HT-29 (cell line): ENCODE data around the gene BMP10. TPM values are rescaled to one million over a fixed set of nuclear protein-coding genes. Genes with fewer than 3 reads are reported as not detected.
"Not testable (repeated sequence)": the region's sequence is repeated elsewhere in the genome, so short reads cannot be mapped to it uniquely, and the experiment has no call there.

Source experiments
- DNase-seq: peaks from one replicate; pipeline ENCODE4 v3.0.0-alpha.2; 2015; ENCODE audit warnings: low spot score
- total RNA-seq: library from RNA; depleted of rRNA; stranded (reverse); fragments of >200 nt; shearing (Covaris generic); gene quantifications from 2 replicates; pipeline ENCODE4 v1.2.3, GENCODE V29; 2014

BMP10 gene
- total RNA-seq, 1 experiment from 2014 or later = not detected

DNA sequence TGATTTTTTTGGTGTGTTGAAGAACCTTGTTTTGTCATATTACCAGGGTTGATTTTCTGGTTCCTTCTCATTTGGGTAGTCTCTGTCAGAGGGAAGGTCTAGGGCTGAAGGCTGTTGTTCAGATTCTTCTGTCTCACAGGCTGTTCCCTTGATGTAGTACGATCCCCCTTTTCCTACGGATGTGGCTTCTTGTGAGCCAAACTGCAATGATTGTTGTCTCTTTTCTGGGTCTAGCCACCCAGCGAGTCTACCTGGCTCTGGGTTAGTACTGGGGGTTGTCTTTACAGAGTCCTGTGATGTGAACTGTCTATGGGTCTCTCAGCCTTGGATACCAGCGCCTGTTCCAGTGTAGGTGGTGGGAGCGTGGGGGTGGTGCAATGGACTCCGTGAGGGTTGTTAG is 24.8 kb upstream of the BMP10 start:
- DNase-seq = not testable (repeated sequence)

DNA sequence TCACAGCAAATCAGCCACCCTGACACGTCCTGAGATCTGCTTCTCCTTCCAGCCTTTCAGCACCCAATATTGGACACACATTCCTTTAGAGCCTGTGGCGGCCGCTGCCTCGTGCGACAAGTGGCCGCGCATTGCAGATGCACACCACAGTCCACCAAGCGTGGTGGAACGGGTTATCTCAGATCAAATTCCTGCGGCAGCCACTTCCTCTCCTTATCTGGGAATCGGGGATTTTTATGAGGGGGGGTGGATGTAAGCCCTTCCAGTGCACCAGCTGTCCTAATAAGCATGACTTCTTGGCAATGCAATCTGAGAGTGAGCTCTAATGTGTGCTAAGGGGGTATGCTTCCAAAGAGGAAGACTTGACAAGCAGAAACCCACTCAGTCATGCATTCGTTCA is 18.3 kb upstream of the BMP10 start:
- peak; percentile 26 for DNase-seq

DNA sequence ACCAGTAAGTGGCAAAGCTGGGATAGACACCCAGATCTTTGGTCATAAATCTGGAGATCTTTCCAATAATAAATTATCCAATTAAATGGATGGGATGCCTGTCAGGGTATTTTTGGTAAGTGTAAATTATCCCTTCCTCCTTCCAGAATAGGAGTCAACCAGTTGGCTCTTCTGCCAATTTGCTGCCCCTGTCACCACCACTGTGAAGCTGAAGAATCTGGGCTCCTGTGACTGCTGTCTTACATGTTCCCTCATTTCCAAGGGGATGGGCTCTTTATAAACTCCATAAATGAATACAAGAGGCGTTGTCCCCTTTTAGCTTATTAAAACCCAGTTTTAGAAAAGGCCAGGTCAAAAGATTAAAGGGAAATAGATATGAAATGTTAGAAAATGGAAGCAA is 17.8 kb upstream of the BMP10 start:
- DNase-seq = no peak

DNA sequence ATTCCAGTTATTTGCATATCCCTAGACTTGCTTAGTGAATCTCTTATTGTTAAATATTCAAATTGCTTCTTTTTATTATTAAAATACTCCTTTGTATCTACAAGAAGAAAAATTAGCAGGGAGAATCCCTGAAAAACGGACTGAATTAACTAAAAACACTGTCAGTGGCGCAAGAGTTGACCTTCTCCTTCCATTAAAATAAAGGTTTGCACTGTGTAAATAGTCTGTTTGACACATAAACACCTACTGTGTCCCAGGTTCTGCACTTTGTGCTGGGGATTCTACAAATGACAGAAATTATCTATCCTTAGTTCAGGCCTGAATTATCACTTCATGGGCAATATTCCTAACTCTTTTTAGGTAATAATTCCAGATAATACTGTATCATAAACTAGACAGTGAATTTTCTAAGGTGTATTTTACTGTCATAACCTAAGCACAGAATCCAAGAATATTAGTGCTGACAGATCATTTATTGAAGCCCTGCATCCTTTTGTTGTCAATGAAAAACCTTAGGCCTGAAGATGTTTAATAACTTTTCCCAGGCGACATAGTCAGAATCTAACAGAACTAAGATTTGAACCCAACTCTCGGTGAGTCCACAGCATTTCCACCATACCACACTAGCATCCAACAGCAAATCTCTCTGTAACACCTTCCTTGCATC is 17.0 kb upstream of the BMP10 start:
- no peak for DNase-seq

DNA sequence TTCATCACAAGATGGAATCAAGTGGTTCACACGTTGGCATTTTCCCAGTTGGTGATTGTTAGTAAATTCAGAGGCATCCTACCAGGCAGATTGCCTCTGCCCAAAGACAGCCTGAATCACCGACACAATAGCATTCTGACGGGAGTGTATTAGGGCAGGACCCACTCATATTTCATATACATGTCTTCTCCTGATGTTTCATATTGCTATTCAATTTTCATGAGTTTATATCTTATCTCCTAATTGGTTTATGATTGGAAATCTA is 14.5 kb upstream of the BMP10 start:
- no peak for DNase-seq

DNA sequence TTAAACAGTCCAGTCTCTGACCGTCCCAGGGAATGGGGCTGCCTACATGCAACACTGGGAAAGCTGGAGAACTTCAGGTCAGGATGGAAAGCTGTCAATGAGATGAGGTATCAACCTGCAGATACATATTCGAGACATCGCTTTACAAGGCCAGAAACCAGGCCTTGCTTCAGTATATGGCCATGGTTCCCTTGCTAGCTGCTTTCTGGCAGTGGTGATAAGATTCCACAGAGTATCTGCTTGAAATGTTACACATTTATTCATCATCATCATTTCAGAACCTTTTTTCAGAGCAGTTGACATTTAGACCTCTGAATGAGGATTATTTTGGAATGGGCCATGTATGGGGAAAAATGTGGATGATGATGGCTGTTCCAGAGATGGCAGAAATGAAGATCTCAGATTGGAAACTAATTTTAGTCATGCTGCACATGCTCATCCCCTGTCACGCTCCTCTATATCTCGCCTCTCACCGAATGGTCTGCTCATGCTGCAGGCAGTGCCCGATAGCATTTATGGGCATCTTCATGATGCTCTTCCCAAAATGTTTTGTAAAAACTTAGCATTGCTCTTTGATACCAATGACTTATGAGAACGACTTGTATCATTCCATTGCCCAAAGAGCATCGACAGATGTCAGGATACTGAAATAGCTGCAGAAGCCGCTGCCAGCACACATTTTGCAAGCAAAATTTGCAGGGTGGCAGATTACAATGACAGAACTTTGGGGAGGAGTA is 14.0 kb upstream of the BMP10 start:
- no peak for DNase-seq

DNA sequence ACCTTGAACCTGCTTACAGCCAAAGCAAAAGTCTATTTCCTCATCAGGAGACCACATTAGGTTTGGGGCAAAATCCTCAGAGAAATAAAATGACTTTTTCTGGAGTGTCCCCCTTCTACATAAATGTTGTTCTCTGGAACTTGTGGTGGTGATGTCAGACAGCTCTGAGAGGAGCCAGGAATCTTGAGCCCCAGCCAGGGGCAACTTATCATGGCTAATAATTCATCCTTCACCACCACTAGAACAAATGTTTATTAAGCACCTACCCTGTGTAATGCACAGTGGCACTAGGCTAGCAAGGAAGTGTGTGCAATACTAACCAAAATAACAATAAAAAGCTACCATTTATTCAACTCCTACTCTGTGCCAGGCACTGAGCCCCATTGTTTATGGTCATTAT is 9.0 kb upstream of the BMP10 start:
- no peak for DNase-seq

DNA sequence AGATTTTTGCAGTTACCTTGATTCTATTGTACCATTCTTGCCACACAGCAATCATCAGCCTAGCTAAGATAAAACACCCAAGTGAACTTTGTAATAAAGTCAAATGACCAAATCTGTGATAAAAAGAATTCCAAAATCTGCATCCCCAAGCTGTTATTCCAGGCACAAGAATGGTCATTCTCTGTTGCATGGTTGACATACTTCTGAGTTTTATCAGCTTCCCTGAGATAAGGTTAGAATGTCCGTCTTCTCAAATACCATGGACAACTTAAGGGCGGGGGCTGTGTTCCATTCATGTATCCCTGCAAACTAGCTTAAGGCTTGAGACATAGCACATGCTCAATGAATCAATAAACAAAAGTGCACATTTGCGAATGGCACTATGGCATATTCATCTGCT is 8.1 kb upstream of the BMP10 start:
- DNase-seq = no peak

DNA sequence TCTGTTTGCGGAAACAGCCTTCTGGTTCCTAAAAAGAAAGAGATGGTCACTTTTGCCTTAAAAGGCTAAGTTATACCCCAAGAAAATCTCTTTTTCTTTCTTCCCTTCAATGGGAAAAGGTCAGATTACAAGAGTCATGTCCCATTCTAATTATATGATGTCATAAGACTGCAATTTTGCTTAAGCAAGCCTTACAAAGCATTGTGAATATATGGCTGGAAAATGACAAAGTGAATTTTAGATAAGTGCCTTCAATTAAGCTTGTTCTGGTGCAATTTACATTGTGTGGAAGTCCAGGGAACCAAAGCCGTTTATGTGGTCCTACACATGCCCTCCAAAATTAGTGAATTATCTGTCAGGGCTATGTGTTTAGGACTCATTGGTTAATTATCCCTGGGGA is 7.6 kb upstream of the BMP10 start:
- DNase-seq = no peak

DNA sequence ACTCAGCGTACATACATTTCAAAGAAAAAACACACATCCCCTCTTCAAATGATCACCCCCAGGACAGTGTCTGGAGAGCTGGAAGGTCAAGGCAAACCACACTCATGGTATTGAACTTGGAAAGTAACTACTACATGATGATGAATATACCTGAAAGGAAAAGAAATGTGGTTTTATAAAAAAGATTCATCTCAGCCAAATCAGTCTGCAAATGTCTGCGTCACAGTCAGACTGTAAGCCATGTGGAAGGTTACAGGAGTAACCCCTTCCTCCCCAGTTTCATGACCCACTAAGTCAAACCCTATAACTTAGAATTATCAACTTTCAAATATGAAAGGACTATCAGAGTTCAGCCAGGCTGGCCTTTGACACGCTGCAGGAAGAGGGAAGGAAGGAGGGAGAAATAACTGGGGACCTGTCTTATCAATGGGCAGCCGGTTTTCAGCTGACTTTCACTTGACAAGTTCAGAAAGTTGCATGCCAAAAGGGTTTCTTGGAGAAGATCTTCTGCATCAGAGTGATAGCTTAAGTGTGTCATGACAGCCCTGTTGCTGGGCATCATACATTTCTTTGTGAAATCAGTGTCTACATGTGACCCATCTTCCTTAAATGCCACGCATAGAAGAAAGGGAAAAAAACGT is 7.0 kb upstream of the BMP10 start:
- no peak for DNase-seq

DNA sequence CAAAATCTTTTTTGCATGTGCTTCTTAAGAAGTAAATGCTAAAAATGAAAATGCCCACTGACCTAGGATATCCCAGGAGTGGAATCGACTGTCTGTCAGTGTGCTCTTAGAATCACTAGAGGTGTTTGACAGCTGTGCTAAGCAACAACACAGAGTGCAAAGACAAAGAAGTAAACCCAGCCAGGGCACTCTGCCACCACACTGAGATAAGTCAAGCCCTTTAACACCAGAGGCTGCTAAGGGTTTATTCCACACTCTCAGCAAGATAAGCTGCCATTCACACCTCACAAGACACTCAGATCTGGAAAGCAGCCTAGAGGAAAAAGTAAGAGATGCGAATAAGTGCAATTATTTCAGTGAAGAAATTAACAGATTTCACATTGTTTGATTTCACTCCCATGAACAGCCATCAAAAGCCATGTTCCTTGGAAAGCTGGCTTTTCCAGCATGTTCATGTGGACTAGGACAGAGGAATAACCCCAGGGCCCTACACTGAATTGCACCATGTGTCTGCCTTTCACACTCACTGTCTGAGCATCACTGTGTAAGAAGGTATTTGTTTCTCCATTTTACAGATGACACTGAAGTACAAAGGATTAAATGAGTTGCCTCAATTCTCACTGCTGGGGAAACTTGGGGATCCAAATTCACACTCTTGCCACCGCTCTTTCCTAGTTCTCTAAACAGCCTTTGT is 6.0 kb upstream of the BMP10 start:
- DNase-seq = no peak

DNA sequence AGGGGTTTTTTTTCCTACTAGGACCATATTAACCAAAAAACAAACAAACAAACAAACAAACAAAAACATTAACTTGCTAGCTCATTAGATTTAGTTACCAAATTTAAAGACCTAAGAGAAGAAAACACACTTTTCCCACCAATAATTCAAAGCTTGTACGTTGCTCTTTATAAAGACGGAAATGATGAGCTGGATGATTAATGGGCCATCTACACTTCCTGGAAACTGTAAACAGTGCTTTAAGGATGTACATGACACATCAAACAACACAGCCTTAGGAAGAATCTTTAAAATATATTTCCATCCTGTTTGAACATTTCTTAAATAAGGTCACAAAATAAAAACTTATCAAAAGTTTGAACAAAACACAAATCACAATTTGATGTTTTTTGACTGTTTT is 982 bp downstream of the BMP10 start:
- DNase-seq = no peak

DNA sequence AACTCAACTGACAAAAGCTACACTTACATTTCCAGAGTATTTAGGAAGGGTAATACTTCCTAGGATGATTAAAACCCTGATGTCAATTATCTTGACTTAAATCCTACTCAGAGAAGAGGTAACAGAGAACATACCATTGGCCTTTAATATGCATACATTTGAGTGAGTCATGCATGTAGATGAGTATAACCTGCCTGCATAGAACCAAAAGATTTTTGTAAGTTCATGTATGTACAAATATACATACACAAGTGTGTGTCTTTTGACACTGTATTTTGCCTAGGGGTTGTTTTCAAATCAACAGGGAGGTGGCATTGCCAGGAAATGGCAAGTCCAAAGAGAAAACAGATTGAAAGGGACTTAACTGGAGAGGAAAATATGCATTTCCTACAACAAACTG is 6.1 kb downstream of the BMP10 start:
- no peak for DNase-seq

DNA sequence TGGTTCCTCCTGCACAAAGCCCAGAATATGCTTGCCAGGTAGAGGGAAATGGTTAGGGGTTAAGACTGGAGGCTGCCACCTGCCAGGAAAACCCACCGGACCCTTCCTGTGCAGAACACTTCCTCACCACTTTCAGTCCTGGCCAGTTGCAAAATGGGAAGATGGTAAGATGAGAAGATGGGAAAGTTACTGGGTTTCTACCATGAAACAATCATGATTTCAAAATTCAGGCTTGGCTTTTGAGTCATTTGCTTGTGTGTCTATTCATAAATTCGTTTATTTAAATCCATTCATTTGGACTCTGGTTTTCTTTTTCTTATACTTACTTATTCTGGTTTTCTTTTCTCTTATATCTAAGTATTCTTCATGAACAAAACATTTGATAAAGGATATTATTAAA is 7.2 kb downstream of the BMP10 start:
- no peak for DNase-seq

DNA sequence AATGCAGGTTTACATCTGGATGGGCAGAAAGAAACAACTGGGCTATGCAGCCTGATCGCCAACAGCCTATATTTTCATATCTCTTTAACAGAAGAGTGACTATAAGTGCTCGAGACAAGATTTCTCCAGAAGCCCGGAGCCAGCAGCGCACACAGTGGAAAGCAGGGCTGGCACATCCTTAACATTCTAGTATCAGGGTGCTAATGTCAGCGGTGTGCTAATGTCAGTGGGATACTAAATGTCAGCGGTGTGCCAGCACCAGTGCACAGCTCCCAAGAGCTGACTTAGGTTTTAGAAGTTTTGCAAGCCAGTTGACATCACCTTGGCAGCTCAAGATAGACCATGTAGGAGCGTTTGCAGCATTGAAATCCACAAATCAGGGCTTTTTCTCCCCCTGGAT is 8.3 kb downstream of the BMP10 start:
- no peak for DNase-seq

DNA sequence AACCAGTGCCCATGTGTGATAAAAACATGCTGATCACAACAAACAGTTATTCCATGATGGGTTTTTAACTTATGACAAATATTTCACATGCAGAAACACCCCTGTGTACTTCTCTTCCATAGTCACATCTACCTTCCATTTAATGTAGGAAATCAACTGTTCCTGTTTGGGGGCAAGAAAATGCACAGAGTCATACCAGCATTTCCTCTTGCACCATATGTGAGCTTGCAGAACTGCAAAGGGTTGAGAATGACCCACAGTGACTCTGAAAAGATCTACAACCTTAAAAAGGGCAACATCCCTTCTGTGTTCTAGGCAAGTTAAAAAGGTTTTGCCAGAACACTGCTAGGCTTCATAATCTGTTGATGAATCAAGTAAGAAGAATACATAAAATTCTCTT is 9.9 kb downstream of the BMP10 start:
- no peak for DNase-seq

DNA sequence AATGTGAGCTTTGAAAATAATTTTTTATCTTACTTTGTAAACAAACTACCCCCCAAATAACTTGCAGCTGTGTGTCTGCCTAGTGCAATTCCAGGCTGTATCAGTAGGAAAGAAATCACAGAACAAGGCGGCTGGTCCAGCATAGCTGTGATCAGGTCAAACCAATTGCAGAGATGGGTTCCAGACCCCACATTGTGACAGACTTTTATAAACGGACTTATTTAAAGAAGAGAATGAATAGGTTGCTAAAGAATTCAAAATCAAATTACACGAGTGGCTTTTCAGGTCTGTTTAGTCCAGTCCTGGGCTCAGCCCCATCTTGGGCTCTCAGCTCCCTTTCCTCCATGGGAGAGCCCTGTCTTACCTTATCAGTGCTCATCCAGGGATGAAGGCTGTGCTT is 11.1 kb downstream of the BMP10 start:
- DNase-seq = no peak

DNA sequence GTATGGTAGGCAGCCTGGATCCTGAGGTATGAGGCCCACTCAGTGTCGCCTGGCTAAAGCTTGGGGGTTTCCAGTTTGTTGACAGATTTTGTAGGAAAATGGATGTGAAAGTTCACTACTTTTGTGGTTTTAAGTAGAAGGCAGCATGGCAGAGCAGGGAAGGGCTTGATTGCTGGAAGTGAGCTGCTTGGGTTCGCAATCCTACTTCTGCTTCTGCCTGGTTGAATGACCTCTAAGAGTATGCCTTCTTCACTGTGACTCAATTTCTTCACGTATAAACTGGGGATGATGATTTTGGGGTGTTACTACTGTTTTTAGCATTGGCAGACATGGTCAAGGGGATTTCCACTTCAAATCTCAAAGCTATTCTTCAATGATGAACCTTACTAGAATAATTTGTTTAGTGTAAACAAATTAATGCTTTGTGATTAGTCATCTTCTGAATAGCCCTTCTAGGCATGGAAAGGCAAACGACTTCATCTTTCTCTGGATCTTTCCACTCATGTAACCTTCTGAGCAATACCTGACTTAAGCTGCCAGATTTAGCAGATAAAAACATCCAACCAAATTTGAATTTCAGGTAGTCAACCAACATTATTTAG is 13.2 kb downstream of the BMP10 start:
- DNase-seq = no peak

DNA sequence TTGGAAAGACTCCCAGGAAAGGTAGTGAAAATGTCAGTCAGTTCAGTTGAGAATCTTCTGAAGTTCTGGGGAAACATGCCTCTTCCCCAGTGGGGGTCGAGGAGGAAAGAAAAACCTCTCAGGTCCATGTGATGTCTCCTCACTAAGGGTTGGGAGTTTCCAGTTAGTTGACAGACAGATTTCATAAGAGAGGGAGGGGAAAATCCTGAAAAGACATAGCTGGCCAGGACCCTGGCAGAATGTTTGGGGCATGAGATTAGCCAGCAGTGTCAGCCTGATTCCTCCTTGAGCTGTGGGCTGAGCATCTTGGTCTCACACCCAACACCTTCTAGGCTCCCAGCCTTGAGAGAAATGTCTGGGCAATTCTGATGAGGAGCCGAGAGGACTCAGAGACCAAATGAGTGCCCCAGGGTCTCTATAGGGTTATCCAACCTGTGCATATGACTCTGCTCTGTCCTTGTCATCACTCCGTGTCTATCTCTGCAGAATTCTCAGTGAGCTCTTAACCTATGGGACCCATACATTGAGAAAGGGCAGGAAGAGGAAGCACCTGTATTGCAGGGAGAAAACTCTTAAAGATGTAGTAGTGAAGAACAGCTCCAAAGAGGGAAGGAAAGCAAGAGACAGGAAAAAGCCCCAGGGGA is 13.9 kb downstream of the BMP10 start:
- no peak for DNase-seq

DNA sequence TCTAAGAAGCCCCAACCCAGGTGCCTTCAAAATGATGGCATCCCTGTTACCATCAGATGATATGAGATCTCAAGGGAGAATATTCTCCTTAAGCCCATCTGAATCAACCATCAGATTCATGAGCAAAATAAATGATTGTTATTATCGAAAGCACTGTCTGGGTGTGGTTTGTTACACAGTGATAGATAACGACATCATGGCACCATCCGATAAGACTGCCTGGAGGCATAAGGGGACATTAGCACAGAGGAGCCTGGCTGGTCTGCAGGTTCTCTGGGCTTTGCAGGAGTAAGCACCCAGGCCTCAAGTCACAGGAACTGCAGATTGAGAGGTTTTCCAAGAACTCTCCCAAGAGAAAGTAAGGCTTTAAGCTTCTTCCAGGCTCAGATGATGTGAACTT is 15.6 kb downstream of the BMP10 start:
- DNase-seq = no peak

DNA sequence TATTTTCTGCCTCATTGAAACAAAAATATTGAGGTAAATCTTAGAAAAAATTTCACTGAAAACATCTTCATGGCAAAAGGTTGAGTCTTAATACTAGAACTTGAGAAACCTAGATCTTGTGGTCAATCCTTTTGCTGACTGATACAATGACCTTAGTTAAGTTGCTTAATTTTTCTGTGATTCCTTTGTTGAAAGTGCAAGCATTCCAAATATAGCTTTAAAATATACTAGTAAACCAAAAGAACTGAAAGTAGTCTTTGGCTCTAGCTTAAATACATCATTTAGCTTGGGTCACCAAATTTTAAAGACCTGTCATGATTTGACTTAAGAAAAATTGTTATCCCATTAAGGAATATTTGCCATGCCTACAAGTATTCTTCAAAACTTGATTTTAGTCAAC is 16.7 kb downstream of the BMP10 start:
- no peak for DNase-seq

DNA sequence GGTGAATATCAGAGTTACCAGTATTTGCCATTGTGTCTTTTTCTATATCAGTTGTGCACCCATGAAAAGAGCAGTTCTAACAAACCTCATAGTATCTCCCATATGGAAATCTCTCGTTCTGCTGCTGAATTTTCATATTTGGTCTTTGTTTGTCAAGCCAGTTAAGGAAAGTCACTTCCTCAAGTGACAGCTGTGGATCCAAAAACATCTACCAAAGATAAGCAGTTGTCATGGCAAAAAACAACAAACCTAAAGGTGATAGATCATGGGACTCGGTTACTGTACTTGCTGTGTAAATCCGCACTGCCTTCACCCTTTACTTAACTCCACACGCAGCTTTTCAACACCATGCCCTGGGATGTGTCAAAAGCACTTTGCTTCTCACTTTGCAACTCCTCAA is 17.3 kb downstream of the BMP10 start:
- DNase-seq = no peak
